T1000 (cell line): ENCODE results near the gene HOXA10.

Experiments used
- DNase-seq: peaks from one replicate; lab custom pipeline; 2025; ENCODE audit warnings: mixed read lengths; lab: John Stamatoyannopoulos, UW

The HOXA10 gene

DNA sequence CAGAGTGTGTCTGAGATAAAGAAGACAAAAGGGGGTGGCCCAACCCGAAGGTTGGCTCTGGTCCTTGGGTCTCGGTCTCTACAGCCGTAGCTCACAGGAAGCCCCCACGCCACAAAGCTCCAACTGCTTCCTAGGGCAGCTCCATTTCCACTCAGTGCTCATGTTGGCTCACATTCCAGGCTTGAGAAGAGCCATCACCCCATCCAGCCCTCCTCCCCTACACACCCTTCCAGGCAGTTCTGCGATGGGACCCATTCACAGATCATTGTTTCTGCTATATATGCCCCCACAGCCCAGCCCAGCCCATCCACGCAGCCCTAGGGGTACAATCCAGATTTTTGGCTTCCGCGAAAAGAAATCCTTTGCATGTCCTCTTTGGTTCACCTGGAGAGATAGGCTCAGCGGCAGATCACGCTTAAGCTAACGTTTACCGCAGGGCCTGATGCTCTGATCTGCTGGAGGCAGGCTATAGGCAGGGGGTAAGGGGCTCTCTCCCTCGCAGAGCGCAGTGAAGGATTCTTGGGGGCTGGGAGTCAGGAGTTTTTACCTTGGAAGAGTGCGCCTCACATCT, 17.1 kb upstream of the HOXA10 start:
- DNase-seq = no peak

- DNase-seq = no peak
Measured at GRCh38 chr7:27189997-27190748, 16.1 kb upstream of the HOXA10 start.

- no peak for DNase-seq
Measured at GRCh38 chr7:27189295-27189996, 15.3 kb upstream of the HOXA10 start.

GRCh38 chr7:27188386-27189294, 14.5 kb upstream of the HOXA10 start:
- no peak for DNase-seq

DNA sequence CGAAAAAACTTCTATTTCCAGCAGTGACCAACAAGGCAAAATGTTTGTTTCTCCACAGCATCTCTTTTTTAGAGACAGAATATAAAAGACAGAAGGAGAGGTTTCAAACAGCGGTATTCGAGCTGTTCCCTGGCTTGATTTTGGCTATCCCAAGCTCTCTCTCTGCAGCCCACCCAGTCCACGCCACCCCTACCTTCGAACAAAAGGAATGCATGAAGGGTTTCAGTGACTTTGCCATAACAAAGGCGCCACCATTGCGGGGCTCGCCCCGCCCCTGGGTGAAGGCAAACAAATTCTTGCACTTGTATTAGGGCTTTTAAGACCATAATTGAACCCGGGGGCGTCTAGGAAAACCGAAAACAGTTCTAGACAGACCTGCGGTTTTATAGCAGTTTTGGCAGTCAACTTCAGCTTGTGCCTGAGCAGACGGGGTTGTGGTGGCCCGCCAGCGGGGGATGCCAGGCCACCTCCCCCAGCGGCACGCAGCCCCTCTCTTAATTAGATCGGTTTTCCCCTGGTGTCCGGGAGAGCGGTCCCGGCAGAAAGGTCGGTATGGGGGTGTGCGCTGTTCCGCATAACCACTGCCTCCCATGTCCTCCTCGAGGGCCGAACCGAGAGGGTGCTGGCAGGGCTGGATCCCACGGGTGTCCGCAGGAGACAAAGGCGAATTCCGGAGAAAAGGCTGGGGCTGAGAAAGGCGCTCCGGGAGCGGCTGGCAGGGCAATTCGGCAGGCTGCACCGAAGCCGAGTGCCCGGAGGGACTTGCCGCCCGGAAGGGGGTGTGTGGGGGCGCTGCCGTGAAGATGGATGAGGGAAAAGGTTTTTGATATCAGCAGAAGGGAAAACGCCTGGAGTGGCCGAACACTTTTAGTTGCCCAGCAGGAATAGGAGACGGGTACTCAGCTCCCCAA, 13.6 kb upstream of the HOXA10 start:
- no peak for DNase-seq

DNA sequence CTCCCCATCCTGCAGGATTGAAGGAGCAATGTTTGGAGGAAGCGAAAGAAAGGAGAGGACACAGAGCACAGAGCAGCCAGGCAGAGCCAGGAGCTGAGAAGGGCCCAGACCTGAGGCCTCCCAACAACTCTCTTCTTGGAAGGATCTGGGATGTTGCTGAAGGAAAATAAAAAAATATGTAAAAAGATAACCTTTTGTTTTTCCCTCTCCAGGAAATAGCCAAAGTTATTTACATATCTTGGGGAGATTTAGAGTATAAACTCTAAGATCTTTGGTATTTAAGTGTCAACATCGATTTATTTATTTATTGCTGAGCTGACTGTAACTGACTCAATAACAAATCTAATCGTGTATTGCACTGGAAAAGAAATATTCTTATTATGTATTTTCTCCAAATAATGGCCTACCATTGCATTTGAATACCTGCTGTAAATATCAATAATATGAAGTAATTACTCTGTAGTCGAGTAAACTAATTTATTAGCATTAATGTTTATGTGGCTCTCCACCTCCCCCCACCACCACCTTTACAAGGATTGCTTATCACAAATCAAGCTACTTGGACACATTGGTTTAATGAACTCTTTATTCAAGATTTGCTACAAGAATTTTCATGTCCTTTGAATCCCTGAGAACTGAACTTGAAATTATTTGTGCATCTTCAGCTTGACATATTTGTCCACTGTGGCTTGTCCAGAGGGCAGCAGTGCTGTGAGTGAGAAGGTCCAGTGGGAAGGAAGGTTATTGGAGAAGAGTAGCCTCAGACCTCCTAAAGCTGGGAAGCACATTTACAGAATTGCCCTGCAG, 12.8 kb upstream of the HOXA10 start:
- DNase-seq = no peak

- DNase-seq = no peak
Measured at GRCh38 chr7:27185854-27186667, 11.9 kb upstream of the HOXA10 start.

DNA sequence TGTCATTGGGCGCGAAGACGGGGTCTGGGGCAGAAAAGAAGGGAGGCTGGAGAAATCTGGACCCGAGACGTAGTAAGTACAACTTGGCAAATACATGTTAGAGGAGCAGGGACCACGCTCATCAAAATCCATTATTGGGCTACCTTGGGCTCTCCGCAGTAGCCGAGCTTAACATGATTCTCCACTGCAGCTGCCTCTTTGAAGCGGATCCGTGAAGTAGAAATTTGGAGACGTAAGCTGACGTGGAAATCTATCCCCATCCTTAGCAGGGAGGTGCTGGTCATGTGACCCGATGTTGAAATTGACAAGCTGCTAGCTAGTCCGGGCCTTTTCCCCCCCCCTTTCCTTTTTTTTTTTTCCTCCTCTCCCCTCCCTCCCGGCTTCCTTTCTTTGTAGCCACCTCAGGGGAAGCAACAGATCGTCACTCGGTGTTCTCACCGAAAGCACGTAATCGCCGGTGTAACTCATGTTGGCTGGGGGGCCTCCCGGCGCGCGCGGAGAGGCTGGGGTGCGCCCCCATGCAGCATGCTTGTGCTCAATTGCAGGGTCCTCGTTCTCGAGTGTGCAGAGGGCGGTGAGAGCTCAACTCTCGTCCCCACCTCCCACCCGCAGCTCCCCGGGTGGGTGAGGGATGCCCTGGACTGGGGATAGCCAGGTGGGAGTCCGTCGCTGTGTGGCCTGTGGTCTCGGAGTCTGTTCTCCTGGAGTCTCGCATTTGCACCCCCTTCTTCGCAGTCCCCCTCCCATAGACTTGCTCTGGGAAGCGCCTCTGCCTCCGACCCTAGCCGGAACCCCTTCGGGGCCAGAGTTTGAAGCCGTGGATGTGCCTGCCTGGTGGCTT, 11.1 kb upstream of the HOXA10 start, which contains the start of gene HOXA11:
Gene HOXA11 (minus strand): TSS at position 220 of the 841 bp plus-strand sequence. CDS start 88 bp downstream, at position 132.
- DNase-seq = no peak

- no peak for DNase-seq
Measured at GRCh38 chr7:27184337-27185012, 10.4 kb upstream of the HOXA10 start.

GRCh38 chr7:27183682-27184336, 9.7 kb upstream of the HOXA10 start:
- DNase-seq = no peak

DNA sequence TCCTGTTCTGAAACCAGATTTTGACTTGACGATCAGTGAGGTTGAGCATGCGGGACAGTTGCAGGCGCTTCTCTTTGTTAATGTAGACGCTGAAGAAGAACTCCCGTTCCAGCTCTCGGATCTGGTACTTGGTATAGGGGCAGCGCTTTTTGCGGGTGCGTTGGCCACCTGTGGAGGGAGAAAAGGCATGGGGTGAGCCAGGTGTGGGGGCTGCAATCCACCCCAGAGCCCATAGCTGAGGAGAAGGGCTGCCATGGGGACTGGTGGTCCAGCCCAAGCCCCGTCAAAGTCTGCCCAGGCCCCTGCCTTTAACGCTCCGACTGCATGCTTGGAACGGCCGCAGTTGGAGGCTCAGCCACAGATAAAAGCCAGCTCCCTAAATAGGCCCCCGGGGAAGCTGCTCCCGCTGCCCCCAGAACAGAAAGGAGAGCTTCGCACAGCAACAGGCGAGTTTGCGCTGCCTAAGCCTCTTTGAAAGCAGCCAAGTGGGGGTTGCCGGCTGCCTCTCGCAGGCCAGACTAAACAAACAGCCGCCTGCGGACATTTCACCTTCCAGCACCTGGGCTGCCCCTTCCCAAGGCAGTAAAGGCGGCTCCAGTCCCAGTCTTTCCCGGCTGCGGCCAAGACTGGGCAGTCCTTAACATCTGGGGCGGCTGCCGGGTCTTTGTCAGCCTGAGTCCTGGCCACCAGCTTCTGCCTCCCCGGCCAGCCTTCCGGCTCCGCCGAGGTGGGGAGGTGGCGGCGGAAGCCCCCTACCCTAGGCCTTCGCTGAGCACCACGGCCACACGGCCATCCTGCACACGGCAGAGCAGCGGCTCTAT, 9.0 kb upstream of the HOXA10 start:
- no peak for DNase-seq

DNA sequence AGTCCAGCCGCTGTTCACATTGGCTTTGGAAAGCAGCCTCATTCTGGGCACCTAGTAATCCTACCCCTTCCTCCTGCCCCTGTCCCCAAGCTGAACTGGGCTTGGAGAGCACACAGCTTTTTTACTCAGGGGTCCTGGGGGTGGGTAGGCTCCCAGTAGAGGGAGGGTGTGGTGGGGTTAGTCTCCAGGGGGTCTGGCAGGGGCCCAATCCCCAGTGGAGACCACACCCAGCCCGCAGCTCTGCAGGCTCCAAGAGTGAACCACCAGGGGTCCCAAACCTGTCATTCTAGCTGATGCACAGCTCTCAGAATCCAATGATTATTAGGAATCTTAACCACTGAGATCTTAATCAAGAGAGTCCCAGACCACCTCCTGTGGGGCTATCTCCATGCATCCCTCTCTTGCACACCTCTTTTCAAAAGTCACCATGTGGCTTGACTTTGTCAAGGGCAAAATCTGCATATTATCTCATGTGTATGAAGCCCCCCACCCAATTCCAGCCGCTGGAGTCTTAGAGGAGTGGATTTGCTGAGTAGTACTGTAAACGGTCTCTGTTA, 8.2 kb upstream of the HOXA10 start:
- no peak for DNase-seq

- DNase-seq = no peak
Measured at GRCh38 chr7:27181795-27182275, 7.7 kb upstream of the HOXA10 start.

GRCh38 chr7:27180431-27181420, 6.6 kb upstream of the HOXA10 start:
- DNase-seq = no peak
